Right lobe of liver (tissue), 4 donors: ENCODE measurements around the gene ATXN2.

Source experiments
- POLR2A ChIP-seq: fragments of 450-650 bp; IDR thresholded peaks from one replicate; pipeline ENCODE4 v1.6.1; 2017; ENCODE audit warnings: antibody characterized with exemption, mild to moderate bottlenecking
- TF ChIP-seq, protein P1 (sequence below), 4 donors: fragments of 200-600 bp in 3 of 4; fragments of 450-650 bp in 1 of 4; IDR thresholded peaks; one replicate each; pipeline versions ENCODE4 v1.5.1 to v1.8.0; 2016 to 2022; ENCODE audit warnings: antibody characterized with exemption in 4 of 4, mild to moderate bottlenecking in 2 of 4
- donor health status: DM: no; HTN: no; CAD: no.
- donor health status: DM: no; HTN: no; CAD: no.
- donor health status: DM: no; HTN: yes; CAD: no.

GRCh38 chr12:111588010-111588409, 11.1 kb downstream of the ATXN2 start:
- TF ChIP-seq, protein P1, sequence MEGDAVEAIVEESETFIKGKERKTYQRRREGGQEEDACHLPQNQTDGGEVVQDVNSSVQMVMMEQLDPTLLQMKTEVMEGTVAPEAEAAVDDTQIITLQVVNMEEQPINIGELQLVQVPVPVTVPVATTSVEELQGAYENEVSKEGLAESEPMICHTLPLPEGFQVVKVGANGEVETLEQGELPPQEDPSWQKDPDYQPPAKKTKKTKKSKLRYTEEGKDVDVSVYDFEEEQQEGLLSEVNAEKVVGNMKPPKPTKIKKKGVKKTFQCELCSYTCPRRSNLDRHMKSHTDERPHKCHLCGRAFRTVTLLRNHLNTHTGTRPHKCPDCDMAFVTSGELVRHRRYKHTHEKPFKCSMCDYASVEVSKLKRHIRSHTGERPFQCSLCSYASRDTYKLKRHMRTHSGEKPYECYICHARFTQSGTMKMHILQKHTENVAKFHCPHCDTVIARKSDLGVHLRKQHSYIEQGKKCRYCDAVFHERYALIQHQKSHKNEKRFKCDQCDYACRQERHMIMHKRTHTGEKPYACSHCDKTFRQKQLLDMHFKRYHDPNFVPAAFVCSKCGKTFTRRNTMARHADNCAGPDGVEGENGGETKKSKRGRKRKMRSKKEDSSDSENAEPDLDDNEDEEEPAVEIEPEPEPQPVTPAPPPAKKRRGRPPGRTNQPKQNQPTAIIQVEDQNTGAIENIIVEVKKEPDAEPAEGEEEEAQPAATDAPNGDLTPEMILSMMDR (IDR thresholded peaks at IDR 0.05), result no peak
- TF ChIP-seq POLR2A, result no peak
